Measurements from ENCODE around the gene LAMB2. TPM values are rescaled to one million over a fixed set of nuclear protein-coding genes. Genes with fewer than 3 reads are reported as not detected.

LAMB2 gene
- total RNA-seq (2022; extraction: Qiagen RNA extraction): 83.5 to 112 TPM (median 105 TPM) in 5 replicates

GRCh38 chr3:49132437-49133225 lies at the start of gene LAMB2:
Gene LAMB2 (minus strand): TSS chr3:49133050. CDS start chr3:49132867, 183 bp downstream.

GRCh38 chr3:49171119-49171774 lies 38.4 kb upstream of the LAMB2 start, which contains the start of gene KLHDC8B:
Gene KLHDC8B (plus strand): TSS chr3:49171598. CDS start chr3:49172770, 1,172 bp downstream.

DNA sequence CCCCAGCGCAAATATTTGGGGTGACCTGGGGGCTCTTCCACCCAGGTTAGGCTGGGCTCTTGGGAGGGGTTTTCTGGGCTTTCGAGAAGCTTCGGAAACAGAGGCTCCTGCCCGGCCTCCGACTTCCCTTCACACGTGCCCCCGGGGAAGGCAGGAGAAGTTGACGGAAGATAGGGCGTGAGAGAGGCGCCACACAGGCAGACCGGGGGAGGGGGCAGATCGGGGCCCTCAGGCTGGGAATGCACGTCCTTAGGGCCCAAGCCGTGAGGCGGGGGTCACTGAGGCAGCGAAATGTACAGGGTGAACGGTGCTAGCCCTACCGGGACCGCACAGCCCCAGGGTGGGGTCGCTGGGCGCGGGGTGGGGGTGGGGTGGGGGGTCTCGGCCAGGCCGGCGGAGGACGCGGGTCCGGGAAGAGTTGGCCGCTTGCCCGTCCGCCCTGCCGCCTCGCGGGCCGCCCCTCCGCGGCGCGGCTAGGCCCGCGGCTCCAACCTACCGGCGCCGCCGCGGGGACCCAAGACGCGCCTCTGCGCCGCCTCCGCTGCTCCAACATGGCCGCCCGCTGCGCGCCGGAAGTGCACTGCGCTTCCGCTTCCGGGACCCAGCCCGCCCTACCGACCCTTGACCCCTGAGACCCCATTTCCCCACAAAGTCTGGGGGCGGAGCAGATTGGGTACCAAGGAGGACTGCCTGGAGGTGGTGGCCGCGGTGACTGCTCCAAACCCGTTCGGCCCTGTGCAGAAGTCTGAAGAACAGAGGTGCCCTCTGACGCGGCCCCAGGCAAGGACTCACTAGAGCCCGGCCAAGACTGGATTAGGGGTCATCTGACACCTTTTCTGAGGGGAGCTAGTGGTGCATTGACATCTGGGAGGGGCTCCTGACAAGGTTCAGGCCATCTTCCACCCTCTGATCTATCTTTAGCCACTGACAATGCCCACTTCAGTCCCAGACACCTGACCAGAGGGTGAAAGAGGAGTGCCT lies 33.2 kb upstream of the LAMB2 start, which contains the start of gene CCDC71:
TSS of gene CCDC71 (minus strand) at position 561 of the 981 bp plus-strand sequence. CDS start 2,123 bp downstream, outside the sequence.

DNA sequence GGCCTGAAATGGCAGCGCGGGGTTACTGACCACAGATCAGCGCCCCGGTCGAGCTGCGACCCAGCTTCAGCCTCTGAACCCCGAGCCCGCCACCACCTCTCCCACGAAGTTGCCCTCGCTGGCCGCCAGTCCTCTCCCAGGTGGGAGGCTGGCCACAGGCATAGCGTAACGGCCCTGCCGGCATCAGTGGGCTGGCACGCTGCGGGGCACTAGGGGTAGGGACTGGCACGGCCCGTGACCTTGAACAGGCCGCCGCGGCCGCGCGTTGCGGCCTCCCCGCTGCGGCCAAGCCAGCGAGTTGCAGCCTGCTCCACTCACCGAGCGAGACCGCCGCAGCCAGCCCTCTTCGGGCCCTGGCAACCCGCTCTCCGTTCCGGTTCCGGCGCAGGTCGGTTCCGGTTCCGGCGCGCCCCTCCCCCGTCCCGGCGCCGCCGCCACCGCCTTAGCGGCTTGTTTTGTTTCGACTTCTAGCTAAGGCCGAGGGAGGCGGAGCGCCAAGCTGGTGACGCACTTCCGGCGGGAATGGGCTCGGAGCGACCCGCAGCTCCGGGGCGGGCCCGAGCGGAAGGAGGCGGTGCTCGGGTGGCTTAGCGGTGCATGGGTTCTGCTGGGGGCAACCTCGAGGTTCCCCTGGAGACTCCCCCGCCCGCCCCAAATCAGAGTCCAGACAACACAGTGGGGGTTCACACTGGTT lies 12.3 kb downstream of the LAMB2 start, which contains the start of gene USP19:
TSS of gene USP19 (minus strand) at position 386 of the 694 bp plus-strand sequence. CDS start 1,678 bp downstream, outside the sequence.

GRCh38 chr3:49104427-49105291 lies 28.2 kb downstream of the LAMB2 start, which contains the start of gene QARS1:
Gene QARS1 (minus strand): TSS chr3:49104757. CDS start chr3:49104733, 24 bp downstream.

DNA sequence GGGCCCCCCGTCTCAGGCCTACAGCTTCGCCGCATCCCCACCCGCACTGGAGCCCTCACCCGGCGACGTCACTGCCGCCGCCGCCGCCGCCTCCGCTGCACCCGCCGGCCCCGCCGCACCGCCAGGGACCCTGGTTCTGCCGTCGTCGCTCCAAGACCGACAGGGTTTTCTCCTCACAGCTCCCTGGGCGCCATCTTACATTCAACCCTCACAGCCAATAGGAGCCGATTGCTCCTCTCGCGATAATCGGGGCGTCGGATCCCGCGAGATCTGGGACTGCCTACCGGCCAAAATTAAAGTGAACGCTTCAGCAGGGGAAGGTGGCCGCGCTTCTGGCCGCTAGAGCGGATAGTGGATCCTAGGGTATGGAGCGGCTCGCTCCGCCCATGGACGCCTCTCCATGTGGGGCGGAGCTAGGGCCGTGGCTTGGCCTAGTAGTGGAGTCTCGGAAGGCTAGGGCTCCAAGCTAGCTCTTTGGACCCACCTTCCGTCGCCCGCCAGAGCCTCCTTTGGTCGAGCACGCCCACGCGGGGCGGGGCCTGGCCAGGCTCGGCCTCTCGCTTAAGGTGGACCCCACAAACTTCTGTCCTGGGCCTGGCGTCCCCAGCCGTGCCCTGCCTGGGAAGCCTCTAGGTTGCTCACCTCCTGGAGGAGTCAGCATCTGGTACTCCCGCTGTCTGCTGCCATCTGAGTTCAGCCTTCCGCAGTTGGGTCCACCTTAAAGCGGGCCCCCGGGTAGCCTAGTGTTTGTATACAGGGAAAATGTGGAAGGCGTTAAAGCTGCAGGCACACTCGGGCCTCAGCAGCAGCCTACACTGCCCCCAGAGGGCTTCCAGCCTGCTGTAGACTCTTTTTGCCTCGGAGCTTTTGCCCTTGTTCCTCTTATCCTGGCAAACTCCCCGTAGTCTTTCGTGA lies 38.7 kb downstream of the LAMB2 start, which contains the start of gene QRICH1:
TSS of gene QRICH1 (minus strand) at position 219 of the 915 bp plus-strand sequence. CDS start 17,054 bp downstream, outside the sequence.

Other genes with a start within 250 kb of the LAMB2 start
- gene SLC25A20, start 234.2 kb downstream of the LAMB2 start, total RNA-seq (2022; extraction: Qiagen RNA extraction): 10.3 to 11.5 TPM (median 10.7 TPM) in 5 replicates
- 48.2 to 62.9 TPM (median 55.2 TPM) in 5 replicates for gene ARIH2, start 214.2 kb downstream of the LAMB2 start, total RNA-seq (2022; extraction: Qiagen RNA extraction)
- gene P4HTM, start 142.8 kb downstream of the LAMB2 start, total RNA-seq (2022; extraction: Qiagen RNA extraction): 12.4 to 18.2 TPM (median 16.8 TPM) in 5 replicates
- 64.9 to 77.1 TPM (median 68.2 TPM) in 5 replicates for gene WDR6, start 125.7 kb downstream of the LAMB2 start, total RNA-seq (2022; extraction: Qiagen RNA extraction)
- 17.7 to 26.6 TPM (median 24.7 TPM) in 5 replicates for gene DALRD3, start 114.5 kb downstream of the LAMB2 start, total RNA-seq (2022; extraction: Qiagen RNA extraction)
- 56.6 to 92.9 TPM (median 89.5 TPM) in 5 replicates for gene NDUFAF3, start 110.9 kb downstream of the LAMB2 start, total RNA-seq (2022; extraction: Qiagen RNA extraction)
- 147 to 171 TPM (median 156 TPM) in 5 replicates for gene IMPDH2, start 103.7 kb downstream of the LAMB2 start, total RNA-seq (2022; extraction: Qiagen RNA extraction)
- gene QRICH1, start 39.0 kb downstream of the LAMB2 start, total RNA-seq (2022; extraction: Qiagen RNA extraction): 32.4 to 39.5 TPM (median 37.2 TPM) in 5 replicates
- 123 to 154 TPM (median 143 TPM) in 5 replicates for gene QARS1, start 28.3 kb downstream of the LAMB2 start, total RNA-seq (2022; extraction: Qiagen RNA extraction)
- 17.5 to 23.3 TPM (median 20.5 TPM) in 5 replicates for gene USP19, start 12.2 kb downstream of the LAMB2 start, total RNA-seq (2022; extraction: Qiagen RNA extraction)
- gene CCDC71, start 33.3 kb upstream of the LAMB2 start, total RNA-seq (2022; extraction: Qiagen RNA extraction): 12.1 to 16.0 TPM (median 14.4 TPM) in 5 replicates
- gene KLHDC8B, start 38.5 kb upstream of the LAMB2 start, total RNA-seq (2022; extraction: Qiagen RNA extraction): 3.6 to 5.8 TPM (median 4.7 TPM) in 5 replicates
- gene C3orf62, start 144.2 kb upstream of the LAMB2 start, total RNA-seq (2022; extraction: Qiagen RNA extraction): 1.8 to 2.4 TPM (median 2.1 TPM) in 5 replicates
- gene USP4, start 207.0 kb upstream of the LAMB2 start, total RNA-seq (2022; extraction: Qiagen RNA extraction): 11.9 to 15.5 TPM (median 14.2 TPM) in 5 replicates
- gene GPX1, start 225.3 kb upstream of the LAMB2 start, total RNA-seq (2022; extraction: Qiagen RNA extraction): 272 to 325 TPM (median 297 TPM) in 5 replicates

Data from A549 treated with AZD2906 at 1 μM for 4 hours (cell line).